Measurements from ENCODE around the gene TRIM22.

- TF ChIP-seq GATA2 (IDR thresholded peaks at IDR 0.05; ENCODE audit: low read depth, low read length), result no peak
- no peak for TF ChIP-seq GATA3 (IDR thresholded peaks at IDR 0.05; ENCODE audit: low read depth, low read length)
These were observed 30.3 kb downstream of the TRIM22 start for GRCh38 chr11:5719703-5720495.

Measured in SH-SY5Y (cell line).